COLO668 (cell line): ENCODE results near the gene PRPF6.

ENCODE experiments used
- DNase-seq: peaks from one replicate; lab custom pipeline; 2025; ENCODE audit not compliant: unreplicated experiment; lab: John Stamatoyannopoulos, UW

Gene PRPF6

DNA sequence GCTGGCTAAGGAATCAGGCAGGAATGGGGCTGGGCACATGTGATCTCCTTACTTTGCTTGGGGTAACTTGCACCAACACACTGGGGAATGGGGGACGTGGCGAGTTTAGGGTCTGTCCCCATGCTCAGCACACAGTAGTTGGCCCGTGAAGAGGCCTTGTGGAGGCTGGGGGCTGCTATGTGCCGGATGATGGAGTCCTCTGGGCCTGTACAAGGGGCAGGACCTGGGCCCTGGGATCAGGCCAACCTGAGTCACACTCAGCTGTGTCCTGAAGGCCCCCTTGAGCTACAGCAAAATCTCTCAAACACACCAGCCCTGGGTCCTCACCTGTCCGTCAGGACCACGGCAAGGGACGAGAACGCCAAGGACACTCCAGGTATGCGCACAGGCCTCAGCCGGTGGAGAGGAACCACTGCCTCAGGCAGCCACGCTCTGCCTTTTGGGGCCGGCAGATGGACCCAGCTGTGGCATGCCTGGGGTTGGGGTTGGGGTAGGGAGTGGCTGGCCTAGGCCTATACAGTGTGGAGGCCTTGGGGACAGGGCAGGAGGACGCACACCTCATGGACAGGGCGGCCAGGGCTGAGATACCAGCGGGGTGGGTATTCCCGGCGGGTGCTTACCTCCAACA lies 35.8 kb upstream of the PRPF6 start:
- no peak for DNase-seq

DNA sequence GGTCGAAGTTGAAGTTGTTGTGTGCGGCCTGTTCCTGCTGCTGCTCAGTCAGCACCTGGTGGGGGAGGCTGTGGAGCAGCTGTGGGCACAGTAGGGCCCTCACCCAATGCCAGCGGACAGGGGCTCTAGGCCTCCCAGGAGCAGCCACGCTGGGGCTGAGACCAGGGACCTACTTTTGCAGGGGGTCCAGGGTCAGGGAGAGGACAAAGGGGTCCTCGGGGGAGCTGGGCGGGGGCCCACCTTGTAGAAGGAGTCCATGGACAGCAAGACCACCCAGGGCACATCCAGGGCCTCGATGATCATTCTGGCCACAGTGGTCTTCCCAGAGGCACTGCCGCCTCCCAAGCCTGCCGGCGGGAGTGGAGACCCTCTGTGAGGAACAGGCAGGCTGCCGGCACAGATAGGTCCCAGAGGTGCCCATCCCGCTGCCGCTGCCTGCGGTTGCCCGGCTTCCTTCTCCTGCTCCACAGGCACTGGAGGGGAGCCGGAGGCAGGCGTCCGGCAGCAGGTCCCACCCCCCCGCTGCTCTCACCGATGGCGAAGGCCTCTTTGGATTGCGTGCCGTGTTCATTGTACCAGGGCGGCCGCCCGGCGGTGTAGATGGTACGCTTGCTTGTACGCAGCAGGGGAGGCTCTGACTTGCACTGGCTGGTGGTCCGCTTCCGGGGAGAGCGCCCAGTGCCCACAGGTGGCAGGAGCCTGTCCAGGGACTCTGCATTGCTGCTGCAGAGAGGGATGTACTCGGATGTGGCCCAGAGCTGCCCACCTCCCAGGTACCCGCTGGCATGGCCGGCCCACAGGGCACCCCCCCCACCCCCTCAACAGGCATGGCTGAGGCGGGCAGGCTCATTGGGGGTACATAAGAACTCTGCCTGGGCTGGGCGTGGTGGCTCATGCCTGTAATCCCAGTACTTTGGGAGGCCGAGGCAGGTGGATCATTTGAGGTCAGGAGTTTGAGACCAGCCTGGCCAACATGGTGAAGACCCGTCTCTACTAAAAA lies 34.7 kb upstream of the PRPF6 start:
- DNase-seq, result no peak

DNA sequence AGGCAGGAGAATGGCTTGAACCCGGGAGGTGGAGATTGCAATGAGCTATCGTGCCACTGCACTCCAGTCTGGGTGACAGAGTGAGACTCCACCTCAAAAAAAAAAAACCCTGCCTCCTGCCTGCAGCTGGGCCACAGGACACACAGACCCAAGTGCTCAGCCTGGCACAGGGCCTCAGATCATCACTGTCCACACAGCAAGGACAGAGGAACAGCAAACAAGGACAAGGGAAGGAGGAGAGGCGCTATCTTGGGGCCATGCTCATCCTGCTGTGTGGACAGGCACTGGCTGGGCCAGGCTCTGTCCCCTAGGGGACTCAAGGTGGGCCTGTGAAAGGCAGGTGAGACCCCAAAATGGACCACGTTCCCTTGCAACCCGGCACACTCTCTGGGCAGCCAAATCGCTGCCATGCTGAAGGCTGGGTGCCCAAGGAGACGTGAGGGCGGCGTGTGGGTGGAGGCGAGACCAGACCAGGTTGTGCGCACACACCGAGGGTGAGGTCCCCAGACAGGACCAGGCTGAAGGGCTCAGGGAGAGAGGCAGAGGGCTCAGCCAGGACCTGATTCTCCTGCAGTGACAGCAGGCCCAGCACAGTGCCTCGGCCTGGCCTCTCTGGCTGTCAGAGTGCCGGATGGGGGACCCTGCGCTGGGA lies 33.8 kb upstream of the PRPF6 start:
- DNase-seq, result no peak

DNA sequence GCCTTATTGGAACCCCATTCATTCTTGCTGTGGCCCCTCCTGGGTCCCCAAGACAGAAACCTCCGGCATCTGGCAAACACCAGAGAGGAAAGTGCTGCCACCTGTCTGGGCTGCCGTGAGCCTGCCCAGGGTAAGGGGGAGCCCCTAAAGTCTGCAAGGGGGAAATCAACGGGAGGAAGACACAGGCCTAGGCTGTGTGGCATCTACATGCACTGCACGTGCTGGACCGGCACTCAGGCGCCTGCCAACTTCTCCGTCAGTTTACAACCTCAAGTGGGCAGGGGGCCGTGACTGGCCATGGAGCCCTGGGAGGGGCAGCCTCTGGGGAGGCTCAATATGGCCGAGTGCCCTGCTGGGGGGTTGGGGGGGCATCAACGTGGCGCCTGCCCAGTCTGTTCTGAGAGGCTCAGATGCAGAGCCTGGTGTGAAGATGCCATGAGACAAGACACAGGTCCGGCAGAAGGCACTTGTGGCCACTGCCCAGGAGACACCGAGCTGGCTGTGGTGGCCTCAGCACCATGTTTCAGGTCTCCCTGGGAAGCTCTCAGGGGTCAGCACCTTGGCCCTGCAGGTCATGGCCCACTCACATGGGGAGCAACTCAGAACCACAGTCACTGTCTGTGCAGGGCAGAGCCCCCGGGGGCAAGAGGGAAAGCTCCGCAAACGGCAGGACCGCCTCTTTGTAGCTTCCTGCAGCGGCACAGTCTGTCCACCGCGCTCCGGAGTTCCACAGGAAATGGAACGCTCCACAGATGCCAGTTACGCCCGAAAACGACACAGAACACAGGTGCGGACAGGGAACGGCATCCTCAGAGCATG lies 33.1 kb upstream of the PRPF6 start:
- no peak for DNase-seq

DNA sequence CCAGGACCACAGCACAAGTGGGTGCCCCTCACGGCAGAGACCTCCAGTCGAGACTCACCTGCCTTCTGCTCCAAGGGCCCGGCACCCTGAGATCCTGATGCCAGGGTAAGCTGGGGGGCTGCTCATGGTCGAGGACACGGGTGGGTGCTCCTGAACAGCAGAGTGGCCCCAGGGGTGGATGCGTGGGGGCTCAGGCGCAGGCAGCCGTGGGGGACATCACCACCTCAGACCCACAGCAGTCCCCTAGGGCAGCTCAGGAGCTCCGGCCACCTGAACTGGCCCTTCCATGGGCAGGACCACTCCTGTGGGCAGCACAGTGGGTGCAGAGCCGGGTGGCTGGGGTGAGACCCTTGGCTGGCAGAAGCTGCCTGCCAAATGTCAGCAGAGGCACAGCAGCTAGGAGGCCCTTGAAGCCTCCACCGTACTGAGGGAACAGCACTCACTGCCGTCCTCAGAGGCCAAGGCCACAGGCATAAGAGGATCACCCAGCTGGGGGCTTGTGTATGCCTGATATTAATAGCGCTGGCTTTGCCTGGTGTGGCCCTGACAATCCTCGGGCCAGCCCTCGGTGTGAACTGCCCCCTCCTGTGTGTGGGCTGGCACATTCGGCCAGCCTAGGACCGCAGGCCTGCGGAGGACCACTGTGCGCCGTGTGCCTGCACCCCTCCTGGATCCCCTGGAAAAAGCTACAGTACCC lies 30.1 kb upstream of the PRPF6 start:
- DNase-seq, result no peak

DNA sequence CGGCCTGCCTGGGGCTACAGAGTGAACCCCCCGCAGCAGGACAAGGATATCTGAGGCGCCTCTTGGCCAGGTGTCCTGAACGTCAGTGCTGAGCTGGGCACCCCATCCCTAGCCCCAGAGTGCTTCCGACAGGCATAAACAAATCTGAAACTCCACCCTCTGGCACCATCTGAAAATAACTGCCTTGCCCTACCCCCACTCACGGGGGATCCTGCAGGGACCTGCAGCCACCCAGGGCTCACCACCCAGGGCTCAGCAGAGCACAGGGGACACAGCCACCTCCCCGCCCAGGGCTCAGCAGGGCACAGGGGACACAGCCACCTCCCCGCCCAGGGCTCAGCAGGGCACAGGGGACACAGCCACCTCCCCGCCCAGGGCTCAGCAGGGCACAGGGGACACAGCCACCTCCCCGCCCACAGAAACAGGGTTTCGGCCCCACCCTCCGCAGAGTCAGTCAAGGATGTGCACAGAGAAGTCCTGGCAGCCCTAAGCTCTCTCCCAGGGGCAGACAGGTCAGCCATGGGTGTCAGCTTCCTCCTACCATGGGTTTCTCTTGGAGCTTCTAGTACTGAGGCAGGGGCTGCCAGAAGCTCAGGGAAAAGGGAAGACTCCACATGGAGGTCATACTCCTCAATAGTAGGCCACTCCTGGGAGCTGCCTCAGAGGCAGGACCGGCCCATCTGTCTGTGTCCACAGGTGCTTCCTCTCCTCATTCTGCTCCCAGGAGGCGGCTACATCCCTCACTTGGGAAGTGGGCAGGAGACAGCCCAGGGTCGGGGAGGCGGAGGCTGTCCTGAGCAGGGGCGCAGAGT lies 29.3 kb upstream of the PRPF6 start:
- DNase-seq, result no peak

DNA sequence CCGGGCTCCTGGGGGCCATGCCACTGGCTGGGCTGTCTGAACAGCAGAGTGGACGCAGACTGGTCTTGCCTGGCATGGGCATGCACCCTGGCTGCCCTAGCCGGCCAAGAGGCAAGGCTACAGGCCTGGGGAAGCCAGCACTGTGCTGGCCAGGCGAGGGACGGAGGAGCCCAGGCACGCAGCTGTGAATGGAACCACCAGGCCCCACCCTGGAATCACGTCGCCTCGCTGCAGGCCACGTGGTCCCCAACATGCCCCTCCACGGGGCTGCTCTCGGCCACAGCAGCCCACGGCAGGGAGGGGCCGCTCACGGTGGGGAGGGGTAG lies 28.8 kb upstream of the PRPF6 start:
- DNase-seq, result no peak

DNA sequence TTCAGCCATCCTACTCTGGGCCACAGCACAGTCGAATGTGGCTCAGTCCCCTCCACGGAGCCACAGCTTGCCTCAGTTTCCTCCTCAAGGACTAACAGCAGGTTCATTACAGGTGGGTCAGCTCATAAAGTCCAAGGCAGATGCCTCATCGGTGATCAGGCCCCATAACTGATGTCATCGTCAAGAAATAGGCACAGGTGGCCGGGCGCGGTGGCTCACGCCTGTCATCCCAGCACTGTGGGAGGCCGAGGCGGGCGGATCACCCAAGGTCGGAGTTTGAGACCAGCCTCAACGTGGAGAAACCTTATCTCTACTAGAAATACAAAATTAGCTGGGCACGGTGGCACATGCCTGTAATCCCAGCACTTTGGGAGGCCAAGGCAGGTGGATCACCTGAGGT lies 28.2 kb upstream of the PRPF6 start:
- DNase-seq, result no peak

DNA sequence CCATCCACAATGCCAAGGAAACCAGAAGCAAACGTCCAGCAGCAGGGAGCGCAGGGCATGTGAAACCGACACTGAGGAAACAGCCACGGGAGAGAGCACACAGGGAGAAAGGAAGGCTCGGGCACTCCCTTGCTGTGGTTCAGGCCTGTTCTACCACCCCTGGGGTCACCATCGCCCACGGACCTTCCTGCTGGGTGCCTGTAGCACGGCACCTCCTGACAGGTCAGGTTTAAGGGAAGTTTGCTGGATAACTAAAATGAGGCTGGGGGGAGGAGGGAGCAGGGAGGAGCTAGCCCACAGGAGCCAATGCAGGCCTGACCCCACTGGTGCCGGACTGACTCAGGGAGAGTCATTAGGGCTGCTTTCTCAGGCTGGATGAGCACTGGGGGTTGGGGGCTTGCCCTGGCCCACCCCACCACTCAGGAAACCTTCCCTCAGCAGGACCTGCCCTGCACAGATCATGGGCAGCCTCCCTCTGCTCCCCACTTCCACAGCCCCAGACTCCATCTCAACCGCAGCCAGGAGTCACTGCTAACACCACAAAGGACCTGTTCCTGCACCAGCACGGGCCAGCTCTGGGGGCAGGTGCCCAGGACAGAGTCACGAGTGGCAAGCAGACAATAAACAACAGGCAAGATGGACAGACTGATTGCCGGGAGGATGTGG lies 27.0 kb upstream of the PRPF6 start:
- DNase-seq, result no peak

DNA sequence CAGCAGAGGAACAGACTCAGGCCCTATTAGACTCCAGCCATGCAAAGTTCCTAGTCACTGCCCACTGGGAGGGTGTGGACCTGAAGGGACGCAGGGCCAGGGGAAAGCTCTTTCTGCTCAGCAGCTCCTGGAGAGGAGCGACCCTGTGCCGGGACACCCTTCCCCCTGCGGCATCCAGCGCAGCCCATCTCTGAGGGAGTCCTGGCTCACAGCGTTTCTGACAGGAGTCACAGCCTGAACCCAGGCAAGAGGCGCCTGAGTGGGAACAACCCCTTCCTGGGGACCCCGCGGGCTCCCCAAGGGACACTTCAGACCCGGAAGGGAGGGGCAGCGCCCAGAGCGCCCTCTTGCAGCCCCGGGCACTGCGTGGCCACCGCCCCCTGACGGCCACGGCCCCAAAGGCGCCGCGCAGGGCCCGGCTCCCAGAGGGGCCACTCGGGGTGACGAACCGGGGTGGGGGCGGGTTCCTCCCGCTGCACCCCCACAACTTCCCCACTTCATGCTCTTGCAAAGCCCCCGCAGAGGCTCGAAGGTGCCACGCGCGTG lies 25.6 kb upstream of the PRPF6 start:
- DNase-seq, result peak; percentile 62

DNA sequence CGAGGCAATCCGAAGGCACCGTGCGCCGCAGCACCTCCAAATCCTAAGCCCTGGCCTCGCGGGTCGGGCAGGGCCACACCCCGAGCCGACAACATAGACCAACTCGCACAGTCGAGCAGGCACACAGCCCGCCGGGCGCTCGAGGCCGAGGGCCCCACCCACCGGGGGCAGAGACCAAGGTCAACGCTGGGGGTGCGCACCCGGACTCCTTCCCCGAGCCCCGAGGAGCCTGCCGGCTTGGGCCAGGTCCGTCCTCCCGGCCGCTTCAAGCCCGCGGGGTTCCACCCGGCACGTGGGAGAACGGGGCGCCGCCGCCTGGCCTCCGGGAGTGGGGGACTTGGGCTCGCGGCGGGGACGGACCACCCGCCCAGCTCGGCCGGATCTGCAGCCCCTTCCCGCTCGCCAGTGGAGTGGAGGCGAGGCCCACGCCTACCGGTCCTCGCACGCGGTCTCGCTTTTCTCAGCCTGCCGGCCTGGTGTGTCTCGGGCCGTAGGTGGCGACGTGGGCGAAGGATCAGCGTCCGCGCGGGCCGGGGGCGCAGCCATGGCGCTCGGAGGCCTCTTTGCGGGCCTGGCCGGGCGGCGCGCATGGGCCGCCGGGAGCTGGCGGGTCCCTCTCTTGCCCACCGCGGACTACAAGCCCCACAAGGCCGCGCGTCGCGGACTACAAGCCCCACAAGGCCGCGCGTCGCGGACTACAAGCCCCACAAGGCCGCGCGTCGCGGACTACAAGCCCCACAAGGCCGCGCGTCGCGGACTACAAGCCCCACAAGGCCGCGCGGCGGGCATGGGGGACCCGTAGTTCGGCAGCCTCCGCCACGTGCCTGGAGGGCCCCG lies 24.9 kb upstream of the PRPF6 start, which contains the start of gene UCKL1:
TSS of gene UCKL1 (minus strand) at position 590 of the 837 bp plus-strand sequence. CDS start at position 546, 44 bp downstream.
- peak; percentile 97 for DNase-seq

DNA sequence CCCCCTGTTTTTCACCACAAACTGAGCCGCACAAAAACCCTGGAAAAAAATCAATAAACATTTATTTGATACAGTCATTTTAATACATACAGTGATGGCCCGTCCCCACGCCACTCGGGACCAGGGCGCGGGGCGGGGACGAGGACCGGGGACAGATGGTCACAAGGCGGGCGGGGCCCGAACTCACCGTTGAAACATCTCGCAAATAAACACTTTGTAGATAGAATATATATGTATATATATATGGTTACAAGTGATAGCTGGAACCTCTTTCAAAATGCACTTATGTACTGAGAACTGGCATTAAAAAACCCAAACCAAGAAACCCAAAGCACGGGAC lies 24.3 kb upstream of the PRPF6 start:
- no peak for DNase-seq

DNA sequence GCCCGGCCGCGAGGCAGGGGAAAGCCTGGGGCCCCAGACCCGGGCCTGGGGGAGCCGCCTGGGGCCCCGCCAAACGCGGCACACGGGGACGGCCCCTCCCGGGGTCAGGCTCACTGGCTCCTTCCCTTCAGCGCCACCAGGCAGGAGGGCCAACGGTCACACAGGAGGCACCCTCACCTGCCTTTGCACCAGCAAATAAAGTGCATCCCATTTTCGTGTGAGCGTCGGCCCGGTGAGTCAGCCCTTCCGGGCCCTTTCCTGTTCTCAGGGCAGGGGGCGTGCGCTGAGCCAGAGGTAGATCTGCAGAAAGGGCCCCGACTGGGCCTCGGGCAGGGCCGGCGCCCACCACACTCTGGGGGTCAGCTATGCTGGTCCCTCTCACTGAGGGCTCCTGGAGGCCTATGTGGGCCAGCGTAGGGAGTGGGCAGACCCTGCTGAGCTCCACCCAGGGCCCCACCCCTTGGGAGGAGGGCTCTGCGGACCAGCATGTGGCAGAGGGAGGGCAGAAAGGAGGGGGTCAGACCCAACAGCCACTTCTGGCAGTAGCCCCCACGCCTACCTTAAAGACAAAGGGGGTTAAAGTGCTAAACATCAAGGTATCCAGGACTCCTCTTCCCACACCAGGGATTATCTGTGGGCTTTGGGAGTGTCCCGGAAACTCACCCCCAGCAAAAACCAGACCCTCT lies 23.8 kb upstream of the PRPF6 start:
- peak; percentile 89 for DNase-seq

DNA sequence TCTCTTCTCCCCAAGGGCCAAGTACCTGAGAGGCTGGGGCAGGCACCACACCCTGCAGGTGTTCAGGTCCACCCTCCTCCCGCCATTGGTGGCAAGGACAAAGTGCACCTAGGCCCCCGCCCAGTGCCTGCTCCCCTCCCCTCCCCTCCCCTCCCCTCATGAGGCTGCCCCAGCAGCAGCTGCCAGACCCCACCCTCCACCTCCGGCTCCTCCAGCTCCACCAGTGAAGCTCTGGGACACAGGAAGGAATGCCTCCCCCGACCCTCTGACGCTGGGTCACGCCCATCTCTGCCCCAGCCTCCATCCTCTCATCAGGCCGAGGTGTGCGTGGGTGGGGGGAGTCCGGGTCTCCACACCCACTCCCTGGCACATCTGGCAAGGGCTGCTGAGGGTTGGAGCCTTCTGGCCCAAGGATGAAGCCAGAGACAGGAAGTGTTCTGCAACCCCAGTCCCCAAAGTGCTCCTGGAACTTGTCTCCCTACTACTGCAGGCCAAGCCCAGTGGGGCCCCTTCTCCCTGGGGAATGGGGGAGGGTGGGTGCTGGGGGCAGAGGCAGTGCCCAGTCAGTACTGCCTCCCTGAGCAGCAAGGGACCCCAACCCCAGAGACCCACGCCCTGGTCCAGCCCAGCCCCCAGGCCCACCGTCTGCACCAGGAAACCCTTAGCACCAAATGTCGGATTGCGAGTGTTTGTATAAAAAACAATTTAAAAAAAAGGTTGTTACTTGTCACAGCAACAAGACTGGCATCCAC lies 23.1 kb upstream of the PRPF6 start:
- DNase-seq, result peak; percentile 93

DNA sequence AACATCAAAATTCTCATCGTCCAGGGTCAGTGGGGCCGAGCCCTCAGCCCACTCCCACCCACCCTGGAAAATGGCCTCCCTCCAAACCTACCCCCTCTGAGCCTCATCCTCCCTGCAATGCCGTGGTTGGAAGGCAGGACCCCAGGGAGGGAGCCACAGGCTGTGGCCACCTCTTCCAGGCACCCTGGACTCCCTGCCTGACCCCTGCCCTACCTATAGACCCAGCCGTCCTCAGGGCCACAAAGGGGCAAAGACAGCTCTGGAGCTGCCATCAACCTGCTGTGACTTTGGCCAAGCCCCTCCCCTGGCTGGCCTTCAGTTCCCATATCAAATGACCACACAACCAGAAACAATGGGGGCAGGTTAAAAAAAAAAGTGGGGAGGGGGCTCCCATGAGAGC lies 22.5 kb upstream of the PRPF6 start:
- no peak for DNase-seq

DNA sequence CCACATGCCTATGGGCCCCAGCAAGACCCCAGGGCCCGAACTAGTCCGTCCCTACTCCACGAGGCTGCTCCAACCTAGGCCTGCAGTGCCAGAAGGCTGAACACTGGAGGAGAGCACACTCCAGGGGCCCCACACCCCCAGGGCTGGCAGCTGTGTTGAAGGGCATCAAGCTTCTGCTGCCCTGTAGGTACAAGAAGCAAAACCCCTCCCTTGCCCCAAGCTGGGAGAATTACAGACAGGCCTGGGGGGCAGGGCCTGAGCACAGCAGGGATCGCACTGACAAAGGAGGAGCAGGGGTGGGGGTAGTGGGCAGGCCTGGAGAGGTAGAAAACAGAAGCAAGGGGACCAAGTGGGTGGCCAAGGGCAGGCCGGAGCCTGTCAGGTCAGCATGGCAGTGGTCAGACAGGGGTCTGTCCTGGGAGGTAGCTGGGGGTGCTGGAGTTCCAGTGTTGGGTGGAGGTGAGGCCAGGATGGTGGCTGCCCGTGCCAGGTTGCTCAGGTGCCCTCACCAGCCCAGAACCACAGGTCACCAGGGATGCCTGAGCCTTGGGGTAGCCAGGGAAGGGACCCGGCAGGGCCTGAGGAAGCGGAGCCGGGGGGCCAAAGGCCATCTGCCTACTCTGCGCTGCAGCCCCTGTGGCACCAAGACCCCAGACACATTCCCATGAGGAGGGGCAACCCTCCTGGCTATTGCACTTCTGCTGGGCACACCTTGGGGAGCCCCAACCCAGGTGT lies 21.8 kb upstream of the PRPF6 start:
- no peak for DNase-seq
